K562 (cell line): ENCODE data around the gene CPSF4. TPM values are rescaled to one million over a fixed set of nuclear protein-coding genes. Genes with fewer than 3 reads are reported as not detected.

ENCODE experiments used
- ATAC-seq: fragments of 200-7000 bp; cut with Tn5 transposase; 3 replicates; pipeline ENCODE4 v1.9.1; 2020; ENCODE audit warnings: moderate library complexity
- BruUV-seq: library from RNA; stranded (reverse); fragments of 400-500 nt; replicated peaks from 2 replicates; lab custom pipeline; 2021; lab: Mats Ljungman, UMichigan
- CTCF ChIA-PET: fragments of 300-600 bp; formaldehyde crosslinking; extraction: SDS; loops from one replicate; lab custom pipeline; 2021; ENCODE audit warnings: low intra/inter-chr PET ratio; lab: Yijun Ruan, JAX
- POLR2A ChIA-PET: fragments of 300-600, 350-650 bp; sonication (Branson Sonifier 250); formaldehyde crosslinking; extraction: SDS; loops from one replicate; lab custom pipeline; 2021; ENCODE audit warnings: antibody characterized with exemption, inconsistent platforms; lab: Yijun Ruan, JAX
- DNase-seq, 4 experiments: peaks; one replicate each; pipeline versions ENCODE4 v3.0.0 to v3.0.0-alpha.2; 2011 to 2018; ENCODE audit warnings: low spot score in 3 of 4, mixed read lengths in 3 of 4; ENCODE audit errors: extremely low read depth in 1 of 4
- FAIRE-seq: peaks from 2 replicates; lab custom pipeline; 2011; peaks lifted over from hg19 to GRCh38; lab: Jason Lieb, UNC
- H2AFZ ChIP-seq: 2 replicates; pipeline ENCODE4 v1.6.0; 2011; ENCODE audit warnings: low read depth, low read length, control low read depth, inconsistent platforms
- H3K27ac ChIP-seq: fragments of 200-600 bp; 3 replicates; pipeline ENCODE4 v1.8.0; 2011; ENCODE audit warnings: low read depth, mild to moderate bottlenecking, control low read depth, inconsistent platforms, low read length, moderate library complexity, mixed read lengths; ENCODE audit errors: extremely low read depth
- H3K27me3 ChIP-seq, 2 experiments: fragments of 300-600 bp in 1 of 2; 2 replicates in 1 of 2; 3 replicates in 1 of 2; pipeline versions ENCODE4 v1.6.0 to v1.8.0; 2011; ENCODE audit warnings: inconsistent platforms in 2 of 2, low read length in 2 of 2, mild to moderate bottlenecking in 1 of 2, mixed read lengths in 1 of 2, moderate library complexity in 1 of 2; ENCODE audit not compliant: control insufficient read depth in 2 of 2, insufficient read depth in 2 of 2
- H3K36me3 ChIP-seq: fragments of 300-600 bp; 3 replicates; pipeline ENCODE4 v1.8.0; 2011; ENCODE audit warnings: mild to moderate bottlenecking, low read length, inconsistent platforms; ENCODE audit not compliant: control insufficient read depth, insufficient read depth
- H3K4me1 ChIP-seq, 2 experiments: fragments of 200-600 bp in 1 of 2; replicated peaks in 1 of 2; 2 replicates in 1 of 2; 3 replicates in 1 of 2; pipeline versions ENCODE4 v1.5.1 to v1.8.0; 2011; ENCODE audit warnings: inconsistent platforms in 2 of 2, low read length in 2 of 2, mild to moderate bottlenecking in 1 of 2, mixed read lengths in 1 of 2, moderate library complexity in 1 of 2; ENCODE audit not compliant: control insufficient read depth in 2 of 2, insufficient read depth in 2 of 2
- H3K4me2 ChIP-seq: 2 replicates; pipeline ENCODE4 v1.6.1; 2011; ENCODE audit warnings: low read length, control low read depth, inconsistent platforms, mixed read lengths; ENCODE audit not compliant: insufficient read depth
- H3K4me3 ChIP-seq: fragments of 200-600 bp; sonication (generic), shearing (Covaris generic); 2 replicates; pipeline ENCODE4 v1.5.1; 2016; ENCODE audit warnings: control low read depth, inconsistent platforms
- H3K79me2 ChIP-seq: fragments of 200-600 bp; 3 replicates; pipeline ENCODE4 v1.8.0; 2011; ENCODE audit warnings: low read length, inconsistent platforms; ENCODE audit not compliant: control insufficient read depth, insufficient read depth
- H3K9ac ChIP-seq, 2 experiments: 2 replicates each; pipeline versions ENCODE4 v1.6.0 to v1.6.1; 2011; ENCODE audit warnings: low read depth in 2 of 2, low read length in 2 of 2, control low read depth in 1 of 2, inconsistent platforms in 1 of 2, mild to moderate bottlenecking in 1 of 2, mixed read lengths in 1 of 2; ENCODE audit not compliant: insufficient read depth in 1 of 2
- H3K9me1 ChIP-seq: one replicate; pipeline ENCODE4 v1.6.0; 2011; ENCODE audit warnings: inconsistent platforms, mild to moderate bottlenecking, low read length, moderate library complexity; ENCODE audit not compliant: control insufficient read depth, insufficient read depth
- H3K9me3 ChIP-seq: replicated peaks from 2 replicates; pipeline ENCODE4 v1.5.1; 2011; ENCODE audit warnings: low read depth, low read length, inconsistent platforms; ENCODE audit not compliant: control insufficient read depth, insufficient read depth
- H4K20me1 ChIP-seq: replicated peaks from 2 replicates; pipeline ENCODE4 v1.6.1; 2011; ENCODE audit warnings: low read length, inconsistent platforms, mixed read lengths; ENCODE audit not compliant: control insufficient read depth, insufficient read depth
- HNRNPL ChIP-seq: fragments of 200-400 bp; formaldehyde crosslinking; IDR thresholded peaks from 2 replicates; pipeline ENCODE4 v1.6.1; 2017; ENCODE audit warnings: low read depth, mild to moderate bottlenecking, low read length
- JUNB ChIP-seq: fragments of 450-650 bp; formaldehyde crosslinking; conservative IDR thresholded peaks from 2 replicates; pipeline ENCODE4 v1.4.0; 2020; ENCODE audit warnings: mild to moderate bottlenecking
- NCOA4 ChIP-seq: fragments of 450-650 bp; IDR thresholded peaks from 2 replicates; pipeline ENCODE4 v1.6.1; 2018; ENCODE audit warnings: mild to moderate bottlenecking; ENCODE audit not compliant: partially characterized antibody
- NCOR1 ChIP-seq: fragments of 450-650 bp; IDR thresholded peaks from 2 replicates; pipeline ENCODE4 v1.6.1; 2016; ENCODE audit warnings: mild to moderate bottlenecking, moderate library complexity
- NR2C2 ChIP-seq, 2 experiments: fragments of 200-800 bp in 1 of 2; sonication (Bioruptor generic) in 1 of 2; sonication (generic) in 1 of 2; formaldehyde crosslinking in 1 of 2; IDR thresholded peaks; 2 replicates each; pipeline versions ENCODE4 v1.6.1 to v1.8.0; 2016 to 2022; ENCODE audit warnings: mild to moderate bottlenecking in 1 of 2, missing compliant biosample characterization in 1 of 2, missing genetic modification characterization in 1 of 2, missing genetic modification reagents in 1 of 2
- PYGO2 ChIP-seq: fragments of 450-650 bp; IDR thresholded peaks from 2 replicates; pipeline ENCODE4 v1.6.1; 2016; ENCODE audit warnings: mild to moderate bottlenecking, missing genetic modification characterization, moderate library complexity, missing compliant biosample characterization
- SIN3B ChIP-seq: fragments of 450-650 bp; IDR thresholded peaks from 2 replicates; pipeline ENCODE4 v1.6.1; 2017; ENCODE audit warnings: low read depth, mild to moderate bottlenecking, moderate library complexity
- SMAD3 ChIP-seq: fragments of 450-650 bp; formaldehyde crosslinking; conservative IDR thresholded peaks from 2 replicates; pipeline ENCODE4 v1.4.0; 2020; ENCODE audit warnings: mild to moderate bottlenecking
- TBL1XR1 ChIP-seq, 2 experiments: IDR thresholded peaks; 2 replicates each; pipeline ENCODE4 v1.6.1; 2012; ENCODE audit warnings: improper control_type of control experiment in 2 of 2, low read length in 2 of 2, mild to moderate bottlenecking in 1 of 2
- WGBS: fragments of 100-300 bp; shearing (Covaris generic); methylation state at CpG from one replicate; pipeline ENCODE4 v1.1.6; 2016; ENCODE audit warnings: low coverage, mixed read lengths; ENCODE audit not compliant: insufficient coverage; ENCODE audit errors: missing lambda C conversion rate; 5-methylcytosine and 5-hydroxymethylcytosine counted together
- in situ Hi-C: fragments of 300-500 bp; cut with MboI; formaldehyde crosslinking; loops from 4 replicates; pipeline ENCODE4 v1.15.0; 2018; ENCODE audit warnings: inconsistent platforms, mixed read lengths
- intact Hi-C: fragments of 100-400 bp; cut with micrococcal nuclease; formaldehyde crosslinking; loops from 2 replicates; pipeline ENCODE4 v1.14.2; 2022
- polyA plus RNA-seq, 8 experiments: library from polyadenylated mRNA; depleted of rRNA in 4 of 8; stranded (reverse) in 5 of 8; unstranded in 3 of 8; fragments of >200 nt; fragmentation: Nextera tagmentation in 2 of 8; fragmentation: Illumina TruSeq in 1 of 8; extraction: Ambion mirVana in 2 of 8; extraction: Trizol in 1 of 8; gene quantifications; 2 replicates each; pipeline versions ENCODE4 v1.2.1 to v1.2.3, GENCODE V29; 2011 to 2014; ENCODE audit warnings: inconsistent platforms in 1 of 8, missing spikeins in 1 of 8
- total RNA-seq, 7 experiments: library from RNA; depleted of rRNA in 6 of 7; stranded (reverse); fragments of >200 nt in 6 of 7; fragmentation: Illumina TruSeq in 2 of 7; extraction: Trizol in 2 of 7; gene quantifications; 2 replicates each; pipeline versions ENCODE4 v1.2.1 to v1.2.3, GENCODE V29; 2011 to 2021; ENCODE audit warnings: low replicate concordance in 1 of 7
- TF ChIP-seq, protein P1 (sequence below): fragments of 200-800 bp; sonication (Bioruptor generic); IDR thresholded peaks from 2 replicates; pipeline ENCODE4 v1.6.1; 2017; ENCODE audit warnings: missing genetic modification characterization, missing compliant biosample characterization
- TF ChIP-seq, protein P2 (sequence below), 2 experiments: fragments of 250-450 bp in 1 of 2; fragments of 450-650 bp in 1 of 2; sonication (Bioruptor Pico) in 1 of 2; IDR thresholded peaks; 2 replicates each; pipeline versions ENCODE4 v1.6.1 to v1.8.0; 2016 to 2021; ENCODE audit warnings: mild to moderate bottlenecking in 2 of 2, moderate library complexity in 2 of 2, missing compliant biosample characterization in 1 of 2, missing genetic modification characterization in 1 of 2
- TF ChIP-seq, protein P3 (sequence below): fragments of 250-450 bp; sonication (Bioruptor Pico); IDR thresholded peaks from 2 replicates; pipeline ENCODE4 v1.8.0; 2021; ENCODE audit warnings: moderate library complexity, mild to moderate bottlenecking, inconsistent platforms
- TF ChIP-seq, protein P4 (sequence below): fragments of 450-650 bp; IDR thresholded peaks from 2 replicates; pipeline ENCODE4 v1.6.1; 2017; ENCODE audit warnings: antibody characterized with exemption
- TF ChIP-seq, protein P5 (sequence below), 2 experiments: fragments of 450-650 bp; IDR thresholded peaks; 2 replicates each; pipeline ENCODE4 v1.6.1; 2016

Gene CPSF4
- total and polyA plus RNA-seq, 9 of the 15 experiments (the other 6 are each of a cell fraction or from before 2014, with no cell fraction given): 16.9 to 118 (median 71.7) TPM

DNA sequence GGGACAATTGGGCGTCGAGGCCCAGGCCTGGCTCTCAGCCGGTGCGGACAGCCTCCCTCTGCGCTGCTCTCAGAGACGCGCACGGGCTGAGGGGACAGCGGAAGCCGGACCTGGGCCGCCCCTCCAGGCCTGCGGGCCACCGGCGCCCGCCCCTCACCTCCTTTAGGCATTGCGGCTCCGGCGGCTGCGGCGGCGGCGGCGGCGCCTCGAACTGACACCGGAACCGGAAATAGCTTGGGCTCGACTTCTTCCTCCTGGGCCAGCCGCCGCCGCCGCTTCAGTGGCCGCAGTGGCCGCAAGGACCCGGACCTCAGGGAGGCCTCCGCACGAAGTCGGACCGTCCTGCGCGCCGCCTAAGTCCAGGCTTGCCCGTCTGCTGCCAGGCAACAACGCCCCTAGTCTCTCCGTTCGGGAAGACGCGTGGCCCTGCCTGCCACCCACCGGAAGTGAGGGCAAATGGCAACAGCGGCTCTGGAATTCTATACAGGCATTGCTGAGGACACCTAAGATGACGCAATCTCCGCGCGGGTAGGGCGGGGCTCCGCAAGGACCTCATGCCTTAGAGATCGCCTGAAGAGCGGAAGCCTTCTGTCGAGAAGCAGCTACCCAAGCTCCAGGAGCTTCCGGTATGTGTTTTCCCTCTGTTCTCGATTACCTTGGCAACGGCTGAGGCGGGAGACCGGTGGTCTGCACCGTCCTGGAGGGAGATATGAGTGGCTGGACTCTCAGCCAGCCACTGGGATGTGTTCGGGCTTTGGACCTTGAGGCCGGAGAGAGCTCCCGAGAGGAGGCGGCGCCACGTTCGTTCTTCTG is 30.2 kb upstream of the CPSF4 start, which contains the start of the genes BUD31 and PDAP1:
TSS of gene BUD31 (plus strand) at position 591 of the 813 bp plus-strand sequence. CDS start 2,124 bp downstream, outside the sequence.
TSS of gene PDAP1 (minus strand) at position 219 of the 813 bp plus-strand sequence. CDS start at position 170, 49 bp downstream.
- intact Hi-C loops: loop anchor here (2.0 kb wide), 1 partner anchor 34 kb away; the partner anchor contains the start of gene ARPC1B
- FAIRE-seq (peak; percentile 99), DNase-seq (peak; percentile 92 to 98 (median 96)), ATAC-seq (peak; percentile 91)
- peaks cover 20% of the 10 kb centered on the region in 2 experiments; a peak in 4 of 5 replicates for H3K4me1 ChIP-seq
- H4K20me1 ChIP-seq: peaks cover 34% of the 10 kb centered on the region
- peaks cover 75% of the 10 kb centered on the region for H3K36me3 ChIP-seq
- no peaks in the 10 kb centered on the region for H3K9me1 ChIP-seq
- H3K4me3 ChIP-seq: peak within 1 kb of the TSS; percentile 97
- H3K9ac ChIP-seq: peak within 1 kb of the TSS; percentile 97 to 100
- CTCF ChIA-PET: no interaction called here
- peaks cover 81% of the 10 kb centered on the region for H3K79me2 ChIP-seq
- peak within 1 kb of the TSS; percentile 100 for H3K27ac ChIP-seq
- peak within 1 kb of the TSS; percentile 100 for H2AFZ ChIP-seq
- no TSS peak for BruUV-seq
- WGBS: 1% methylated on average over 72 of the region's 72 CpGs
- in situ Hi-C loops: no loop called here
- H3K27me3 ChIP-seq: no peaks in the 10 kb centered on the region
- peak within 1 kb of the TSS; percentile 99 for H3K4me2 ChIP-seq
- no peaks in the 10 kb centered on the region for H3K9me3 ChIP-seq
- POLR2A ChIA-PET: interaction anchor here (0.6 to 4.4 kb wide), 26 partner anchors 9 to 652 kb away, joined by 3 to 53 read pairs (median 4); partner anchors contain the start of genes ATP5MF, CPSF4, PTCD1 and ZNF655
- TF ChIP-seq, protein P1, sequence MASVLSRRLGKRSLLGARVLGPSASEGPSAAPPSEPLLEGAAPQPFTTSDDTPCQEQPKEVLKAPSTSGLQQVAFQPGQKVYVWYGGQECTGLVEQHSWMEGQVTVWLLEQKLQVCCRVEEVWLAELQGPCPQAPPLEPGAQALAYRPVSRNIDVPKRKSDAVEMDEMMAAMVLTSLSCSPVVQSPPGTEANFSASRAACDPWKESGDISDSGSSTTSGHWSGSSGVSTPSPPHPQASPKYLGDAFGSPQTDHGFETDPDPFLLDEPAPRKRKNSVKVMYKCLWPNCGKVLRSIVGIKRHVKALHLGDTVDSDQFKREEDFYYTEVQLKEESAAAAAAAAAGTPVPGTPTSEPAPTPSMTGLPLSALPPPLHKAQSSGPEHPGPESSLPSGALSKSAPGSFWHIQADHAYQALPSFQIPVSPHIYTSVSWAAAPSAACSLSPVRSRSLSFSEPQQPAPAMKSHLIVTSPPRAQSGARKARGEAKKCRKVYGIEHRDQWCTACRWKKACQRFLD (CRISPR knock-in tag): peak; percentile 56; the same call in 1 of the 2 replicates
- TF ChIP-seq SMAD3: peak; percentile 78
- TF ChIP-seq, protein P2, sequence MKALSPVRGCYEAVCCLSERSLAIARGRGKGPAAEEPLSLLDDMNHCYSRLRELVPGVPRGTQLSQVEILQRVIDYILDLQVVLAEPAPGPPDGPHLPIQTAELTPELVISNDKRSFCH (CRISPR knock-in tag; IDR thresholded peaks at IDR 0.05): no peak
- TF ChIP-seq, protein P2 (tag; IDR thresholded peaks at IDR 0.05): peak; percentile 80
- TF ChIP-seq SIN3B: peak; percentile 78; the same call in 1 of the 2 replicates
- TF ChIP-seq, protein P3, sequence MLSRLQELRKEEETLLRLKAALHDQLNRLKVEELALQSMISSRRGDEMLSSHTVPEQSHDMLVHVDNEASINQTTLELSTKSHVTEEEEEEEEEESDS (CRISPR knock-in tag): no peak
- TF ChIP-seq PYGO2 (tag): peak; percentile 69; the same call in 1 of the 2 replicates
- peak; percentile 57; the same call in 1 of the 2 replicates for TF ChIP-seq NCOR1
- no peak for TF ChIP-seq NCOA4
- peak; percentile 52 to 62; a peak in 3 of 4 replicates for TF ChIP-seq TBL1XR1 (IDR thresholded peaks at IDR 0.05; ENCODE audit: low read length in 2 of 2)
- peak; percentile 95 for TF ChIP-seq JUNB (CRISPR knock-in tag)
- TF ChIP-seq, protein P4, sequence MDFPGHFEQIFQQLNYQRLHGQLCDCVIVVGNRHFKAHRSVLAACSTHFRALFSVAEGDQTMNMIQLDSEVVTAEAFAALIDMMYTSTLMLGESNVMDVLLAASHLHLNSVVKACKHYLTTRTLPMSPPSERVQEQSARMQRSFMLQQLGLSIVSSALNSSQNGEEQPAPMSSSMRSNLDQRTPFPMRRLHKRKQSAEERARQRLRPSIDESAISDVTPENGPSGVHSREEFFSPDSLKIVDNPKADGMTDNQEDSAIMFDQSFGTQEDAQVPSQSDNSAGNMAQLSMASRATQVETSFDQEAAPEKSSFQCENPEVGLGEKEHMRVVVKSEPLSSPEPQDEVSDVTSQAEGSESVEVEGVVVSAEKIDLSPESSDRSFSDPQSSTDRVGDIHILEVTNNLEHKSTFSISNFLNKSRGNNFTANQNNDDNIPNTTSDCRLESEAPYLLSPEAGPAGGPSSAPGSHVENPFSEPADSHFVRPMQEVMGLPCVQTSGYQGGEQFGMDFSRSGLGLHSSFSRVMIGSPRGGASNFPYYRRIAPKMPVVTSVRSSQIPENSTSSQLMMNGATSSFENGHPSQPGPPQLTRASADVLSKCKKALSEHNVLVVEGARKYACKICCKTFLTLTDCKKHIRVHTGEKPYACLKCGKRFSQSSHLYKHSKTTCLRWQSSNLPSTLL: peak; percentile 92
- TF ChIP-seq HNRNPL: 0 out of 2 replicates have a peak, but pooled peaks have one; percentile 35
- peak; percentile 88 for TF ChIP-seq NR2C2 (CRISPR knock-in tag; IDR thresholded peaks at IDR 0.05)
- peak; percentile 99 for TF ChIP-seq NR2C2 (tag; IDR thresholded peaks at IDR 0.05)
- TF ChIP-seq, protein P5, sequence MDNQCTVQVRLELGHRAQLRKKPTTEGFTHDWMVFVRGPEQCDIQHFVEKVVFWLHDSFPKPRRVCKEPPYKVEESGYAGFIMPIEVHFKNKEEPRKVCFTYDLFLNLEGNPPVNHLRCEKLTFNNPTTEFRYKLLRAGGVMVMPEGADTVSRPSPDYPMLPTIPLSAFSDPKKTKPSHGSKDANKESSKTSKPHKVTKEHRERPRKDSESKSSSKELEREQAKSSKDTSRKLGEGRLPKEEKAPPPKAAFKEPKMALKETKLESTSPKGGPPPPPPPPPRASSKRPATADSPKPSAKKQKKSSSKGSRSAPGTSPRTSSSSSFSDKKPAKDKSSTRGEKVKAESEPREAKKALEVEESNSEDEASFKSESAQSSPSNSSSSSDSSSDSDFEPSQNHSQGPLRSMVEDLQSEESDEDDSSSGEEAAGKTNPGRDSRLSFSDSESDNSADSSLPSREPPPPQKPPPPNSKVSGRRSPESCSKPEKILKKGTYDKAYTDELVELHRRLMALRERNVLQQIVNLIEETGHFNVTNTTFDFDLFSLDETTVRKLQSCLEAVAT (IDR thresholded peaks at IDR 0.05): peak in 1 of 2 experiments; percentile 42; a peak in 1 of 4 replicates
